Mononuclear cell (primary cell): ENCODE data around the gene SYCP2L. TPM values are rescaled to one million over a fixed set of nuclear protein-coding genes. Genes with fewer than 3 reads are reported as not detected.
"Not testable (repeated sequence)": the region's sequence is repeated elsewhere in the genome, so short reads cannot be mapped to it uniquely, and the experiment has no call there.

ENCODE experiments used
- H3K27me3 ChIP-seq: 2 replicates; pipeline ENCODE4 v1.6.0; 2011; ENCODE audit warnings: low read length, control low read depth; ENCODE audit not compliant: insufficient read depth
- H3K4me1 ChIP-seq: 2 replicates; pipeline ENCODE4 v1.5.1; 2011; ENCODE audit warnings: mild to moderate bottlenecking, low read length, control low read depth; ENCODE audit not compliant: insufficient read depth
- H3K4me3 ChIP-seq: 2 replicates; pipeline ENCODE4 v1.5.1; 2011; ENCODE audit warnings: mild to moderate bottlenecking, low read length, moderate library complexity
- H3K9me3 ChIP-seq: 2 replicates; pipeline ENCODE4 v1.5.1; 2011; ENCODE audit warnings: low read depth, mild to moderate bottlenecking, control low read depth, low read length
- total RNA-seq: library from RNA; depleted of rRNA; stranded (reverse); fragments of >200 nt; gene quantifications from one replicate; pipeline ENCODE4 v1.2.3, GENCODE V29; 2012

The SYCP2L gene
- total RNA-seq, 1 donor = not detected

- Histone ChIP-seq H3K4me3 (no peak overlapping the region), H3K9me3 (no peaks in the 10 kb centered on the region), H3K4me1 (peaks cover 14% of the 10 kb centered on the region), H3K27me3 (peaks cover 21% of the 10 kb centered on the region)
Measured at GRCh38 chr6:10891960-10892359, 5.1 kb downstream of the SYCP2L start.

- no peaks in the 10 kb centered on the region for H3K9me3 ChIP-seq
- peaks cover 8% of the 10 kb centered on the region for H3K27me3 ChIP-seq
- H3K4me3 ChIP-seq = no peak overlapping the region
- H3K4me1 ChIP-seq = peaks cover under 1% of the 10 kb centered on the region
Measured at GRCh38 chr6:10894958-10895357, 8.1 kb downstream of the SYCP2L start.

GRCh38 chr6:10896691-10897090, 9.8 kb downstream of the SYCP2L start:
- H3K9me3 ChIP-seq = no peaks in the 10 kb centered on the region
- no peaks in the 10 kb centered on the region for H3K27me3 ChIP-seq
- peaks cover 5% of the 10 kb centered on the region for H3K4me1 ChIP-seq
- H3K4me3 ChIP-seq = no peak overlapping the region

GRCh38 chr6:10901770-10902169, 14.9 kb downstream of the SYCP2L start:
- Histone ChIP-seq H3K4me3 (peak overlapping the region; percentile 13), H3K9me3 (no peaks in the 10 kb centered on the region), H3K4me1 (peaks cover 12% of the 10 kb centered on the region), H3K27me3 (no peaks in the 10 kb centered on the region)

GRCh38 chr6:10904015-10904414, 17.2 kb downstream of the SYCP2L start:
- no peaks in the 10 kb centered on the region for H3K27me3 ChIP-seq
- peaks cover 12% of the 10 kb centered on the region for H3K4me1 ChIP-seq
- H3K4me3 ChIP-seq = no peak overlapping the region
- H3K9me3 ChIP-seq = no peaks in the 10 kb centered on the region

- Histone ChIP-seq H3K4me3 (no peak overlapping the region), H3K9me3 (no peaks in the 10 kb centered on the region), H3K27me3 (peaks cover 3% of the 10 kb centered on the region), H3K4me1 (no peaks in the 10 kb centered on the region)
Measured at GRCh38 chr6:10908228-10908627, 21.4 kb downstream of the SYCP2L start.

GRCh38 chr6:10919520-10919919, 32.7 kb downstream of the SYCP2L start:
- H3K4me1 ChIP-seq, H3K4me3 ChIP-seq, H3K9me3 ChIP-seq, H3K27me3 ChIP-seq: not testable (repeated sequence)

- Histone ChIP-seq H3K4me3 (no peak overlapping the region), H3K9me3 (no peaks in the 10 kb centered on the region), H3K4me1 (no peaks in the 10 kb centered on the region), H3K27me3 (peaks cover 5% of the 10 kb centered on the region)
Measured at GRCh38 chr6:10933126-10933525, 46.3 kb downstream of the SYCP2L start.

- Histone ChIP-seq H3K27me3 (no peaks in the 10 kb centered on the region), H3K4me3 (no peak overlapping the region), H3K9me3 (no peaks in the 10 kb centered on the region), H3K4me1 (no peaks in the 10 kb centered on the region)
Measured at GRCh38 chr6:10939840-10940239, 53.0 kb downstream of the SYCP2L start.

GRCh38 chr6:10945845-10946244, 59.0 kb downstream of the SYCP2L start:
- Histone ChIP-seq H3K9me3 (no peaks in the 10 kb centered on the region), H3K4me1 (no peaks in the 10 kb centered on the region), H3K27me3 (no peaks in the 10 kb centered on the region), H3K4me3 (no peak overlapping the region)

GRCh38 chr6:10947966-10948365, 61.1 kb downstream of the SYCP2L start:
- Histone ChIP-seq H3K4me3 (no peak overlapping the region), H3K4me1 (no peaks in the 10 kb centered on the region), H3K27me3 (no peaks in the 10 kb centered on the region), H3K9me3 (no peaks in the 10 kb centered on the region)

- no peaks in the 10 kb centered on the region for H3K27me3 ChIP-seq
- H3K4me1 ChIP-seq = no peaks in the 10 kb centered on the region
- no peak overlapping the region for H3K4me3 ChIP-seq
- H3K9me3 ChIP-seq = no peaks in the 10 kb centered on the region
Measured at GRCh38 chr6:10949579-10950490, 63.0 kb downstream of the SYCP2L start.

- H3K27me3 ChIP-seq = no peaks in the 10 kb centered on the region
- H3K4me1 ChIP-seq = no peaks in the 10 kb centered on the region
- no peak overlapping the region for H3K4me3 ChIP-seq
- H3K9me3 ChIP-seq = no peaks in the 10 kb centered on the region
Measured at GRCh38 chr6:10951675-10952282, 64.9 kb downstream of the SYCP2L start.

- Histone ChIP-seq H3K4me3 (no peak overlapping the region), H3K27me3 (no peaks in the 10 kb centered on the region), H3K4me1 (no peaks in the 10 kb centered on the region), H3K9me3 (no peaks in the 10 kb centered on the region)
Measured at GRCh38 chr6:10954590-10955010, 67.7 kb downstream of the SYCP2L start.

- no peak overlapping the region for H3K4me3 ChIP-seq
- H3K27me3 ChIP-seq = no peaks in the 10 kb centered on the region
- H3K9me3 ChIP-seq = no peaks in the 10 kb centered on the region
- H3K4me1 ChIP-seq = no peaks in the 10 kb centered on the region
Measured at GRCh38 chr6:10956776-10957175, 69.9 kb downstream of the SYCP2L start.
